ENCODE data around the gene FAM221B.

GRCh38 chr9:35789541-35789940 is 39.0 kb downstream of the FAM221B start:
- TF ChIP-seq, protein P1, sequence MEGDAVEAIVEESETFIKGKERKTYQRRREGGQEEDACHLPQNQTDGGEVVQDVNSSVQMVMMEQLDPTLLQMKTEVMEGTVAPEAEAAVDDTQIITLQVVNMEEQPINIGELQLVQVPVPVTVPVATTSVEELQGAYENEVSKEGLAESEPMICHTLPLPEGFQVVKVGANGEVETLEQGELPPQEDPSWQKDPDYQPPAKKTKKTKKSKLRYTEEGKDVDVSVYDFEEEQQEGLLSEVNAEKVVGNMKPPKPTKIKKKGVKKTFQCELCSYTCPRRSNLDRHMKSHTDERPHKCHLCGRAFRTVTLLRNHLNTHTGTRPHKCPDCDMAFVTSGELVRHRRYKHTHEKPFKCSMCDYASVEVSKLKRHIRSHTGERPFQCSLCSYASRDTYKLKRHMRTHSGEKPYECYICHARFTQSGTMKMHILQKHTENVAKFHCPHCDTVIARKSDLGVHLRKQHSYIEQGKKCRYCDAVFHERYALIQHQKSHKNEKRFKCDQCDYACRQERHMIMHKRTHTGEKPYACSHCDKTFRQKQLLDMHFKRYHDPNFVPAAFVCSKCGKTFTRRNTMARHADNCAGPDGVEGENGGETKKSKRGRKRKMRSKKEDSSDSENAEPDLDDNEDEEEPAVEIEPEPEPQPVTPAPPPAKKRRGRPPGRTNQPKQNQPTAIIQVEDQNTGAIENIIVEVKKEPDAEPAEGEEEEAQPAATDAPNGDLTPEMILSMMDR (IDR thresholded peaks at IDR 0.05), result no peak
- TF ChIP-seq EZH2 (IDR thresholded peaks at IDR 0.05; ENCODE audit: borderline replicate concordance, insufficient read depth, low read depth, low read length, poor library complexity, severe bottlenecking), result no peak

All from B cell (primary cell).